Thyroid gland (tissue), 4 donors: ENCODE results near the gene NBPF6.
"Not testable (repeated sequence)": the region's sequence is repeated elsewhere in the genome, so short reads cannot be mapped to it uniquely, and the experiment has no call there.

ENCODE experiments used
- CTCF ChIP-seq, 6 experiments: fragments of 200-600 bp in 3 of 6; fragments of 450-650 bp in 3 of 6; sonication (generic) in 3 of 6; IDR thresholded peaks; one replicate each; pipeline ENCODE4 v1.5.1; 2016 to 2019; ENCODE audit warnings: antibody characterized with exemption in 6 of 6, mild to moderate bottlenecking in 2 of 6, inconsistent platforms in 1 of 6, moderate library complexity in 1 of 6
- POLR2A ChIP-seq, 2 donors: fragments of 450-650 bp; IDR thresholded peaks; one replicate each; pipeline ENCODE4 v1.6.1; 2017; ENCODE audit warnings: antibody characterized with exemption in 2 of 2, mild to moderate bottlenecking in 2 of 2, moderate library complexity in 1 of 2

GRCh38 chr1:108513914-108514313 lies 63.8 kb downstream of the NBPF6 start:
- not testable (repeated sequence) for TF ChIP-seq CTCF, POLR2A (IDR thresholded peaks at IDR 0.05)
